Vagina (tissue), 2 donors: ENCODE results near the gene SAMMSON. TPM values are rescaled to one million over a fixed set of nuclear protein-coding genes. Genes with fewer than 3 reads are reported as not detected.

Experiments
- DNase-seq, 2 donors: peaks; one replicate each; pipeline ENCODE4 v3.0.0-alpha.2; 2017; ENCODE audit errors: extremely low spot score in 2 of 2
- H3K27ac ChIP-seq: fragments of 200-600 bp; sonication (generic); one replicate; pipeline ENCODE4 v1.5.1; 2019
- H3K27me3 ChIP-seq: fragments of 200-600 bp; sonication (generic); one replicate; pipeline ENCODE4 v1.5.1; 2019
- H3K36me3 ChIP-seq, 2 donors: fragments of 200-600 bp; sonication (generic); one replicate each; pipeline ENCODE4 v1.5.1; 2017 to 2019
- H3K4me1 ChIP-seq: fragments of 200-600 bp; sonication (generic); one replicate; pipeline ENCODE4 v1.5.1; 2019
- H3K4me3 ChIP-seq, 2 donors: fragments of 200-600 bp; sonication (generic); 1 replicate in 1 of 2; 2 replicates in 1 of 2; pipeline ENCODE4 v1.5.1; 2016 to 2019
- H3K9me3 ChIP-seq: fragments of 200-600 bp; sonication (generic); one replicate; pipeline ENCODE4 v1.5.1; 2019
- POLR2A ChIP-seq, 2 donors: fragments of 450-650 bp; IDR thresholded peaks; one replicate each; pipeline ENCODE4 v1.6.1; 2017; ENCODE audit warnings: antibody characterized with exemption in 2 of 2, mild to moderate bottlenecking in 2 of 2, moderate library complexity in 2 of 2
- POLR2AphosphoS5 ChIP-seq, 2 donors: sonication (generic); formaldehyde crosslinking; IDR thresholded peaks; one replicate each; pipeline ENCODE4 v1.9.0; 2017; ENCODE audit warnings: antibody characterized with exemption in 2 of 2, mild to moderate bottlenecking in 2 of 2, low read depth in 1 of 2; ENCODE audit not compliant: insufficient read depth in 1 of 2
- intact Hi-C: fragments of 100-400 bp; cut with DNase I; formaldehyde crosslinking; loops from one replicate; pipeline ENCODE4 v1.15.1; 2023
- total RNA-seq: library from RNA; depleted of rRNA; stranded (reverse); fragments of >200 nt; gene quantifications from one replicate; pipeline ENCODE4 v1.2.3, GENCODE V29; 2016
- TF ChIP-seq, protein P1 (sequence below), 3 experiments: fragments of 450-650 bp in 2 of 3; fragments of 200-600 bp in 1 of 3; sonication (generic) in 1 of 3; IDR thresholded peaks; one replicate each; pipeline ENCODE4 v1.5.1; 2017 to 2019; ENCODE audit warnings: antibody characterized with exemption in 3 of 3, mild to moderate bottlenecking in 2 of 3, moderate library complexity in 2 of 3

Gene SAMMSON
- total RNA-seq, 1 donor from 2014 or later: not detected

DNA sequence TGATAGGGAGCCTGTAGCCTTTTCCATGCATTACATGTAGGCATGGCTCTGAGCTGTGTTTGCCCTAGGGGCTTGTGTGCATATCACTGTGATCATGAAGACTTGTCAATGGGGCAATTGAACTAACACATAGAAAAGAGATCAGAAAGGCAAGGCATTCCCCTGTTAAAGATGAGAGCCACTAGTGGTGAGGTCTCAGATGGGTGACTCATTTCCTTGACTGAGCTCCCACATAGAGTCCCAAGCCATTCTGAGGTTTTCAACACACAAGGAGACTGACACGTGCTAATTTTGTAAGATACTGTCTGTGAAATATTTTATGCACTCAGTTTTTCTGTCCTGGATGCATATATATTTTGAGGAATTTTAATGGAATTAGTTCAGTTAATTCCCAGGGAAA, 53.8 kb downstream of the SAMMSON start:
- Histone ChIP-seq H3K4me1 (no peaks in the 10 kb centered on the region), H3K4me3 (no peak overlapping the region), H3K9me3 (no peaks in the 10 kb centered on the region), H3K36me3 (no peaks in the 10 kb centered on the region), H3K27ac (no peak overlapping the region), H3K27me3 (no peaks in the 10 kb centered on the region)
- intact Hi-C loops: no loop called here
- no peak for DNase-seq
- no peak for TF ChIP-seq POLR2A (IDR thresholded peaks at IDR 0.05)
- no peak for TF ChIP-seq POLR2AphosphoS5 (IDR thresholded peaks at IDR 0.05; ENCODE audit: insufficient read depth in 1 of 2, low read depth in 1 of 2)
- TF ChIP-seq, protein P1, sequence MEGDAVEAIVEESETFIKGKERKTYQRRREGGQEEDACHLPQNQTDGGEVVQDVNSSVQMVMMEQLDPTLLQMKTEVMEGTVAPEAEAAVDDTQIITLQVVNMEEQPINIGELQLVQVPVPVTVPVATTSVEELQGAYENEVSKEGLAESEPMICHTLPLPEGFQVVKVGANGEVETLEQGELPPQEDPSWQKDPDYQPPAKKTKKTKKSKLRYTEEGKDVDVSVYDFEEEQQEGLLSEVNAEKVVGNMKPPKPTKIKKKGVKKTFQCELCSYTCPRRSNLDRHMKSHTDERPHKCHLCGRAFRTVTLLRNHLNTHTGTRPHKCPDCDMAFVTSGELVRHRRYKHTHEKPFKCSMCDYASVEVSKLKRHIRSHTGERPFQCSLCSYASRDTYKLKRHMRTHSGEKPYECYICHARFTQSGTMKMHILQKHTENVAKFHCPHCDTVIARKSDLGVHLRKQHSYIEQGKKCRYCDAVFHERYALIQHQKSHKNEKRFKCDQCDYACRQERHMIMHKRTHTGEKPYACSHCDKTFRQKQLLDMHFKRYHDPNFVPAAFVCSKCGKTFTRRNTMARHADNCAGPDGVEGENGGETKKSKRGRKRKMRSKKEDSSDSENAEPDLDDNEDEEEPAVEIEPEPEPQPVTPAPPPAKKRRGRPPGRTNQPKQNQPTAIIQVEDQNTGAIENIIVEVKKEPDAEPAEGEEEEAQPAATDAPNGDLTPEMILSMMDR (IDR thresholded peaks at IDR 0.05): no peak

DNA sequence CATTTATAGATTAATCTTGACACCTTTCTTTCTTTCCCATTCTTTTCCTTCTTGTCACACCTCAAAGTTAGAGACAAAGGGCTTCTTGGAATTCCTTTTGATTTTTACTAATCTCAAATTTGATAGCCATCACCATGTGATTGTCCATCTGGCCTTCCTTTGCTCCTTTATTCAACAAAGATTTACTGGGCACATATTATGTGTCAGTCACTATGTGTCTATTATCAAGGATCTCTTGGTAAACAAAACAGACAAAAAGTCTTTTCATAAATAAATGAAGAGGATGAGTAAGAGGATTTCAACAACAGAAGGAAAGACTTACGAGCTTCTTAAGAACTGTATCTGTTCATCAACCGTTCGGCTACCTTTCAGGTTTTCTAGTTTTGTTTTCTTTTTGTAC, 56.5 kb downstream of the SAMMSON start:
- no peaks in the 10 kb centered on the region for H3K36me3 ChIP-seq
- H3K9me3 ChIP-seq: no peaks in the 10 kb centered on the region
- TF ChIP-seq POLR2A (IDR thresholded peaks at IDR 0.05) (no peak), POLR2AphosphoS5 (IDR thresholded peaks at IDR 0.05; ENCODE audit: insufficient read depth in 1 of 2, low read depth in 1 of 2) (no peak)
- DNase-seq: no peak
- H3K27me3 ChIP-seq: no peaks in the 10 kb centered on the region
- no peak overlapping the region for H3K4me3 ChIP-seq
- H3K27ac ChIP-seq: no peak overlapping the region
- H3K4me1 ChIP-seq: no peaks in the 10 kb centered on the region
- intact Hi-C loops: no loop called here

DNA sequence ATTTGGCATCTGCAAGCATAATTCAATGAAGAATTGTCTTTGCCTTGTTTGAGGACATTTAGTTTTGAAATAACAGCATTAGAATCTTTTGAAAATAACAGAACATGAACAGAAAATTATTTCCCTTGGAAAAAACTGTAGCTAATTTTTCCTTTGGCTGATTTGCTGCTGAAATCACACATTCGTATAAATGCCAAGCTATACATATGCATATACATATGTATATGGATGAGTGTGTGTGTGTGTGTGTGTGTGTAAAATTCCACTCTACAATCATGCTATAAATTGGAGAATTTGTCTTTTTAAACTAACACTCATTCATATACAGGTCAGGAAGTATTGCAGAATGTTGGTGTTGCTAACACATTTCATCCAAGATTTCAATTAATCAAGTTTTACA, 57.9 kb downstream of the SAMMSON start:
- intact Hi-C loops: no loop called here
- TF ChIP-seq POLR2A (IDR thresholded peaks at IDR 0.05): no peak
- no peak for TF ChIP-seq POLR2AphosphoS5 (IDR thresholded peaks at IDR 0.05; ENCODE audit: insufficient read depth in 1 of 2, low read depth in 1 of 2)
- TF ChIP-seq, protein P1 (IDR thresholded peaks at IDR 0.05): no peak

DNA sequence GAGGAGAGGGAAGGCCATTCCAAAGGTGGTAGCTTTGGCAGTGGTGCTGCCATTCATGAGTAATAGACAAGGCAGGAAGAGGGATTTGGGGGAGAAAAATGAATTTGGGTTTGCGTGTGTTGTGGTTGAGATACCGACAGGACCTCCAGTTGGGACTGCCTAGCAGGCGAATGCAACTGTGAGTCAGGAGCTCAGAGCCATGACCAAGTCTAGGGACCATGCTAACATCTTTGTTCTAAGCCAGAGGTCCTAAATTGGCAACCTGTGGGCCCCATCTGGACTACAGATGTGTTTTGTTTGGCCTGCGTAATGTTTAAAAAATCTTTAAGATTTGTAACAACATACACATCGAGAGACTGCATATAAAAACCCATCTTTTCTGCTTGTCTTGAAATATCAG, 61.6 kb downstream of the SAMMSON start:
- Histone ChIP-seq H3K4me1 (no peaks in the 10 kb centered on the region), H3K4me3 (no peak overlapping the region), H3K9me3 (no peaks in the 10 kb centered on the region), H3K27ac (no peak overlapping the region), H3K36me3 (no peaks in the 10 kb centered on the region), H3K27me3 (no peaks in the 10 kb centered on the region)
- intact Hi-C loops: no loop called here
- DNase-seq: no peak
- TF ChIP-seq, protein P1 (IDR thresholded peaks at IDR 0.05): no peak
- TF ChIP-seq POLR2A (IDR thresholded peaks at IDR 0.05): no peak
- TF ChIP-seq POLR2AphosphoS5 (IDR thresholded peaks at IDR 0.05; ENCODE audit: insufficient read depth in 1 of 2, low read depth in 1 of 2): no peak

More for the DNA sequence above, 57.9 kb downstream of the SAMMSON start:
- no peaks in the 10 kb centered on the region for H3K4me1 ChIP-seq
- H3K27me3 ChIP-seq: no peaks in the 10 kb centered on the region
- no peaks in the 10 kb centered on the region for H3K36me3 ChIP-seq
- H3K4me3 ChIP-seq: no peak overlapping the region
- H3K27ac ChIP-seq: no peak overlapping the region
- H3K9me3 ChIP-seq: no peaks in the 10 kb centered on the region
- no peak for DNase-seq

DNA sequence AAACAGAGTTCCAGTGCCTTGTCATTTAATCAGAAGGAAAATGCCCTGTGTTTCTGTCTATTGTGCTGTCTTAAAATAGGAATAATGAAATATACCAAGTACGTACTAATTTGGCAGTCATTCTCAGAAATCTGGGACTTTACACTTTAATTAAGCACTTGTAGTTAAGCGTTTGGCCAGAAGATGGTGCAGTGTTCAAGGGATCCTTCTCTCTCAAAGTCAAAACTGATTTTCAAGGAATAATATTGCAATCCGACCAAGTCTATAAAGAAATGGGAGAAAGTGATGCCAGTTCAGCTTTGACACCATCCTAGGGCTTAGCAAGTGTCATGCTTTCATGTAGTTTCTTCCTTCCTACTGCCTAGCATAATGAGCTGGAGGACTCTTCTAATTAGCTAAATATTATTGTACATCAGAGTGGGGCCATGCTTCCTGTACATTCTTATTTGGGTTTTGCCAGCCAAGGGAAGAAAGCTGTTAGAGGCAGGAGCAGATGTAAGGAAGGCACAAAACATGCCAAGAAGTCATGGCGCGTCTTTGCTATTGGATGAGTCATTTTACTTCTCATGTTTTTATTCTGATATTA, 64.8 kb downstream of the SAMMSON start:
- no peaks in the 10 kb centered on the region for H3K27me3 ChIP-seq
- intact Hi-C loops: no loop called here
- TF ChIP-seq, protein P1 (IDR thresholded peaks at IDR 0.05): peak in 1 of 3 experiments; percentile 56
- TF ChIP-seq POLR2A (IDR thresholded peaks at IDR 0.05) (no peak), POLR2AphosphoS5 (IDR thresholded peaks at IDR 0.05; ENCODE audit: insufficient read depth in 1 of 2, low read depth in 1 of 2) (no peak)
- no peaks in the 10 kb centered on the region for H3K9me3 ChIP-seq
- H3K27ac ChIP-seq: no peak overlapping the region
- no peak for DNase-seq
- H3K4me3 ChIP-seq: no peak overlapping the region
- no peaks in the 10 kb centered on the region for H3K4me1 ChIP-seq
- H3K36me3 ChIP-seq: no peaks in the 10 kb centered on the region
